Uterus (tissue), 4 donors: ENCODE results near the gene INTS11. TPM values are rescaled to one million over a fixed set of nuclear protein-coding genes. Genes with fewer than 3 reads are reported as not detected.

ENCODE experiments used
- DNase-seq, 2 donors: peaks; one replicate each; pipeline ENCODE4 v3.0.0-alpha.2; 2019 to 2020
- H3K27ac ChIP-seq, 2 donors: fragments of 200-600 bp; sonication (generic); 1 replicate in 1 of 2; 2 replicates in 1 of 2; pipeline ENCODE4 v1.5.1; 2016 to 2018
- H3K27me3 ChIP-seq, 2 donors: fragments of 200-600 bp; sonication (generic); one replicate each; pipeline ENCODE4 v1.5.1; 2018 to 2019; ENCODE audit warnings: control low read depth in 1 of 2
- H3K36me3 ChIP-seq, 2 donors: fragments of 200-600 bp; sonication (generic); one replicate each; pipeline ENCODE4 v1.5.1; 2019; ENCODE audit warnings: control low read depth in 1 of 2
- H3K4me1 ChIP-seq, 2 donors: fragments of 200-600 bp; sonication (generic); one replicate each; pipeline ENCODE4 v1.5.1; 2018 to 2019; ENCODE audit warnings: control low read depth in 1 of 2
- H3K4me3 ChIP-seq, 2 donors: fragments of 200-600 bp; sonication (generic); 1 replicate in 1 of 2; 2 replicates in 1 of 2; pipeline ENCODE4 v1.5.1; 2018 to 2019; ENCODE audit warnings: mild to moderate bottlenecking in 1 of 2
- H3K9me3 ChIP-seq, 2 donors: fragments of 200-600 bp; sonication (generic); one replicate each; pipeline ENCODE4 v1.5.1; 2019; ENCODE audit warnings: control low read depth in 1 of 2
- CTCF ChIP-seq, 4 experiments: fragments of 200-600 bp in 2 of 4; fragments of 450-650 bp in 2 of 4; sonication (generic) in 2 of 4; IDR thresholded peaks; one replicate each; pipeline ENCODE4 v1.5.1; 2016 to 2019; ENCODE audit warnings: antibody characterized with exemption in 4 of 4, mild to moderate bottlenecking in 2 of 4, moderate library complexity in 1 of 4
- POLR2A ChIP-seq, 2 donors: fragments of 450-650 bp; IDR thresholded peaks; one replicate each; pipeline ENCODE4 v1.6.1; 2016; ENCODE audit warnings: antibody characterized with exemption in 2 of 2, mild to moderate bottlenecking in 1 of 2, moderate library complexity in 1 of 2
- intact Hi-C: fragments of 100-400 bp; cut with DNase I; formaldehyde crosslinking; loops from one replicate; pipeline ENCODE4 v1.15.1; 2023; ENCODE audit warnings: low total_unique reads
- total RNA-seq, 4 donors: library from RNA; depleted of rRNA in 3 of 4; stranded (reverse); fragments of >200 nt in 3 of 4; gene quantifications; one replicate each; pipeline versions ENCODE4 v1.1.0 to v1.2.4, GENCODE V29; 2014 to 2023
- donor health status: DM: yes; HTN: yes; CAD: no.

Gene INTS11
- total RNA-seq, 4 donors from 2014 or later = 45.6 to 277 (median 130) TPM

- Histone ChIP-seq H3K4me1 (peaks cover 0 to 31% of the 10 kb centered on the region in 2 donors), H3K27me3 (no peaks in the 10 kb centered on the region), H3K27ac (peak overlapping the region; percentile 87 to 94), H3K9me3 (no peaks in the 10 kb centered on the region), H3K36me3 (no peaks in the 10 kb centered on the region), H3K4me3 (peak overlapping the region; percentile 49 to 66)
- no peak for TF ChIP-seq POLR2A (IDR thresholded peaks at IDR 0.05)
- peak in 1 of 4 experiments; percentile 3 for TF ChIP-seq CTCF (IDR thresholded peaks at IDR 0.05)
- intact Hi-C loops = loop anchor here (10.0 kb wide), 1 partner anchor 45 kb away; the partner anchor contains the start of gene MXRA8
- no peak for DNase-seq
These were observed 15.0 kb downstream of the INTS11 start for GRCh38 chr1:1309251-1310108.

- H3K27me3 ChIP-seq = no peaks in the 10 kb centered on the region
- DNase-seq = no peak
- TF ChIP-seq POLR2A (IDR thresholded peaks at IDR 0.05) (no peak), CTCF (IDR thresholded peaks at IDR 0.05) (no peak)
- H3K36me3 ChIP-seq = no peaks in the 10 kb centered on the region
- H3K27ac ChIP-seq = peak overlapping the region; percentile 87 to 94
- no peaks in the 10 kb centered on the region for H3K9me3 ChIP-seq
- peaks cover 0 to 36% of the 10 kb centered on the region in 2 donors for H3K4me1 ChIP-seq
- intact Hi-C loops = loop anchor here (10.0 kb wide), 1 partner anchor 46 kb away; the partner anchor contains the start of gene MXRA8
- peak overlapping the region; percentile 49 to 66 for H3K4me3 ChIP-seq
These were observed 15.7 kb downstream of the INTS11 start for GRCh38 chr1:1308756-1309250.

- Histone ChIP-seq H3K27ac (peak within 1 kb of the TSS; percentile 87 to 94), H3K4me3 (peak within 1 kb of the TSS; percentile 49 to 66), H3K4me1 (peaks cover 0 to 36% of the 10 kb centered on the region in 2 donors), H3K9me3 (no peaks in the 10 kb centered on the region), H3K27me3 (no peaks in the 10 kb centered on the region), H3K36me3 (no peaks in the 10 kb centered on the region)
- TF ChIP-seq CTCF (IDR thresholded peaks at IDR 0.05) (peak in 2 of 4 experiments; percentile 1 to 21), POLR2A (IDR thresholded peaks at IDR 0.05) (peak in 1 of 2 donors; percentile 54)
- DNase-seq = peak; percentile 93 to 95
- intact Hi-C loops = loop anchor here (10.0 kb wide), 1 partner anchor 47 kb away; the partner anchor contains the start of gene MXRA8
These were observed 16.3 kb downstream of the INTS11 start, which contains the start of the genes ACAP3 and PUSL1 for GRCh38 chr1:1307923-1308755. Gene ACAP3 (minus strand): TSS chr1:1307930. CDS start chr1:1307815, 115 bp downstream. Gene PUSL1 (plus strand): TSS chr1:1308597. CDS start chr1:1308644, 47 bp downstream.

GRCh38 chr1:1307261-1307922, 17.1 kb downstream of the INTS11 start:
- TF ChIP-seq POLR2A (IDR thresholded peaks at IDR 0.05) (peak in 1 of 2 donors; percentile 40), CTCF (IDR thresholded peaks at IDR 0.05) (no peak)
- peak in 1 of 2 donors; percentile 58 for DNase-seq
- Histone ChIP-seq H3K27me3 (no peaks in the 10 kb centered on the region), H3K9me3 (no peaks in the 10 kb centered on the region), H3K27ac (peak overlapping the region; percentile 87 to 94), H3K4me3 (peak overlapping the region; percentile 37 to 66), H3K4me1 (peaks cover 0 to 36% of the 10 kb centered on the region in 2 donors), H3K36me3 (no peaks in the 10 kb centered on the region)
- intact Hi-C loops = loop anchor here (10.0 kb wide), 1 partner anchor 47 kb away; the partner anchor contains the start of gene MXRA8
